Measurements from ENCODE around the gene CDHR2. TPM values are rescaled to one million over a fixed set of nuclear protein-coding genes. Genes with fewer than 3 reads are reported as not detected.

CDHR2 gene
- total and polyA plus RNA-seq, 8 donors = 0.18 to 0.92 (median 0.32) TPM; not detected in 1

DNA sequence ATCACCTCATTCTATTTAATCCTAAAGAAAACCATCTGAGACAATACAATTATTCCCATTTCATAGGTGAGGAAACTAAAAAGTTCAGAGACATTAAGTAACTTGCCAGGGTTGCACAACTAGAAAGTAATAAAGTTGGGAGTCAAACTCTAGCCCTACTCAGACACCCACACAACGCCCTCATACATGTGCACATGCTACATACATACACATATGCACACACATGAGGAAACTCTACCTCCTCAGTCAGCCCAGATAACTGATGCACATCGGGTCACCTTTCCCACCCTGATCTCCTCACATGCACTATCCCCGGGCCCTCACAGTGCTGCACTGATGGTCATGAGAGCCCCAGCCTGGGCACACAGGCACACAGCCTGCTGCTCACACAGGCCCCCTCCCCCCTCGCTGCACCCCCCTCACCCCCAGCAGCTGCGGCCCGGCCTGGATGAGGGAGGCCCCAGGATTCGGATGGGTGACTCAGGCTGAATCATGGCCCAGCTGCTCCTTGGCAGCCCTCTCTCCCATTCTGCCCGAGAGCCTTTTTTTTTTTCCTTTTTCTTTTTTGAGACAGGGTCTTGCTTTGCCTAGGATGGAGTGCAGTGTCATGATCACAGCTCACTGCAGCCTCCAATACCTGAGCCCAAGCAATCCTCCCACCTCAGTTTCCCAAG lies 65.8 kb downstream of the CDHR2 start:
- no peak for DNase-seq
- H3K4me1 ChIP-seq = peaks cover 4 to 19% of the 10 kb centered on the region in 2 donors
- peaks cover 26 to 93% of the 10 kb centered on the region in 2 donors for H3K27me3 ChIP-seq
- TF ChIP-seq, protein P1, sequence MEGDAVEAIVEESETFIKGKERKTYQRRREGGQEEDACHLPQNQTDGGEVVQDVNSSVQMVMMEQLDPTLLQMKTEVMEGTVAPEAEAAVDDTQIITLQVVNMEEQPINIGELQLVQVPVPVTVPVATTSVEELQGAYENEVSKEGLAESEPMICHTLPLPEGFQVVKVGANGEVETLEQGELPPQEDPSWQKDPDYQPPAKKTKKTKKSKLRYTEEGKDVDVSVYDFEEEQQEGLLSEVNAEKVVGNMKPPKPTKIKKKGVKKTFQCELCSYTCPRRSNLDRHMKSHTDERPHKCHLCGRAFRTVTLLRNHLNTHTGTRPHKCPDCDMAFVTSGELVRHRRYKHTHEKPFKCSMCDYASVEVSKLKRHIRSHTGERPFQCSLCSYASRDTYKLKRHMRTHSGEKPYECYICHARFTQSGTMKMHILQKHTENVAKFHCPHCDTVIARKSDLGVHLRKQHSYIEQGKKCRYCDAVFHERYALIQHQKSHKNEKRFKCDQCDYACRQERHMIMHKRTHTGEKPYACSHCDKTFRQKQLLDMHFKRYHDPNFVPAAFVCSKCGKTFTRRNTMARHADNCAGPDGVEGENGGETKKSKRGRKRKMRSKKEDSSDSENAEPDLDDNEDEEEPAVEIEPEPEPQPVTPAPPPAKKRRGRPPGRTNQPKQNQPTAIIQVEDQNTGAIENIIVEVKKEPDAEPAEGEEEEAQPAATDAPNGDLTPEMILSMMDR (IDR thresholded peaks at IDR 0.05) = no peak
- H3K4me3 ChIP-seq = no peak overlapping the region
- intact Hi-C loops (cut with DNase I) = no loop called here
- H3K9me3 ChIP-seq = no peaks in the 10 kb centered on the region
- no peak overlapping the region for H3K27ac ChIP-seq
- no peaks in the 10 kb centered on the region for H3K36me3 ChIP-seq
- no peak for ATAC-seq

DNA sequence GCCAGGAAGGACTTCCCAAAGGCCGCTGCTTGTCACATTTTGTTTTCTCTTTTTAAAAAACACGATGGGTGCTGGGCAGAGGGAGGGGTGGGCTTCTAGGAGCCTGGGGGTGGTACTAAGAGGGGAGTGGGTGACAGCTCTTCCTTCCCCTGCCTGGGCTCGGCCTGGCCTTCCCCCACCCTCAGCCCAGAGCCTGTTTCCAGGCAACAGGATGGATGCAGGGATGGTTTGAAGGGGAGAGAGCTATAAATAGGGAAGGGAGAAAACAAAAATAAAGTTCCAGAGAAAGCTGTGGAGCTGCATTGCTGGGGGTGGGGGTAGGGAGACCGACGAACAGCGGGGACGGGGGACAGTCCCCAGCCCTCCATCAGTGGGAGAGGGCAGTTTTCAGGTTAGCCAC lies 67.4 kb downstream of the CDHR2 start:
- no peak for ATAC-seq

DNA sequence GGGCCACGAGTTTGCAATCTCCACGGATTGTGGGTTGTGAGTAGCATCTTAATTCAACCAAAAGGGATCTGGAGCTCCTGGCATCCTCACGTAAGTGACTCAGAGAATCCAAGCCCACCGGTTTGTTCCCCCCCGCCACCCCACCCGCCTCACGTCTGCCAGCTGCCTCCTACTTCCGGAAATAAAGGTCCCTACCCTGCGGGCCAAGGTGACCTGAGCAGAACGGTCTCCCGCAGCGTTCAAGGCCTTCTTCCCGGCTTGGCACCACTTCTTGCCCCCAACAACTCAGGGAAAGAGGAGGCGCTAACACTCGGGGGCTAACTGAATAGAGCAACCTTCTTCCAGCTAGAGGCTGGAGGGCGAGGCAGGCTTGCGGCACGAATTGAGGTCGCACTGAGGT lies 69.6 kb downstream of the CDHR2 start:
- no peaks in the 10 kb centered on the region for H3K9me3 ChIP-seq
- no peak overlapping the region for H3K4me3 ChIP-seq
- H3K36me3 ChIP-seq = no peaks in the 10 kb centered on the region
- TF ChIP-seq, protein P1 (IDR thresholded peaks at IDR 0.05) = no peak
- peaks cover 11 to 18% of the 10 kb centered on the region in 2 donors for H3K4me1 ChIP-seq
- ATAC-seq (no peak), DNase-seq (no peak)
- no peak overlapping the region for H3K27ac ChIP-seq
- peaks cover 44 to 90% of the 10 kb centered on the region in 2 donors for H3K27me3 ChIP-seq
- intact Hi-C loops (cut with DNase I) = no loop called here

More for the DNA sequence above, 67.4 kb downstream of the CDHR2 start:
- H3K9me3 ChIP-seq = no peaks in the 10 kb centered on the region
- no peaks in the 10 kb centered on the region for H3K36me3 ChIP-seq
- H3K27me3 ChIP-seq = peaks cover 41 to 94% of the 10 kb centered on the region in 2 donors
- no peak overlapping the region for H3K4me3 ChIP-seq
- no peak for DNase-seq
- H3K4me1 ChIP-seq = peaks cover 11 to 18% of the 10 kb centered on the region in 2 donors
- TF ChIP-seq, protein P1 (IDR thresholded peaks at IDR 0.05) = no peak
- intact Hi-C loops (cut with DNase I) = no loop called here
- H3K27ac ChIP-seq = no peak overlapping the region

DNA sequence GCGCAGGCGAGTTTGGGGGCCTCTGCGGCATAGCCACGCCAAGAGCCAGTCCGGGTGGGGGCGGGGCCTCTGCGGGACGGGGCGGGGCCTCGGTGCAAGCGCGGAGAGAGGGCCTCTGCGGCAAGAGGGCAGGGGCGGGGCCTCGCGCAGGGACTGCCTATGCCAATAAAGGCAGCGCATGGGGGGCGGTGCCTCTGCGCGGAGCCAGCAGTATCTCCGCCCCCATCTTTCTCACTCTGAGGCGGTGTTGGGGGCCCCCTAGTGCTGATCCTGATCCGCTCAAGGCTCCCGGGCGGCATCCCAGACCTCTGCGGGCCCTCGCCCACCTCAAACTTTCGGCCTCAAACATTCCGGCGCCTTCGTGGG lies 70.0 kb downstream of the CDHR2 start:
- no peaks in the 10 kb centered on the region for H3K36me3 ChIP-seq
- intact Hi-C loops (cut with DNase I) = no loop called here
- no peak overlapping the region for H3K4me3 ChIP-seq
- DNase-seq (peak in 3 of 4 donors; percentile 61 to 84 (median 73)), ATAC-seq (peak; percentile 86)
- no peak overlapping the region for H3K27ac ChIP-seq
- H3K27me3 ChIP-seq = peaks cover 44 to 92% of the 10 kb centered on the region in 2 donors
- TF ChIP-seq, protein P1 (IDR thresholded peaks at IDR 0.05) = no peak
- peaks cover 11 to 18% of the 10 kb centered on the region in 2 donors for H3K4me1 ChIP-seq
- H3K9me3 ChIP-seq = no peaks in the 10 kb centered on the region

DNA sequence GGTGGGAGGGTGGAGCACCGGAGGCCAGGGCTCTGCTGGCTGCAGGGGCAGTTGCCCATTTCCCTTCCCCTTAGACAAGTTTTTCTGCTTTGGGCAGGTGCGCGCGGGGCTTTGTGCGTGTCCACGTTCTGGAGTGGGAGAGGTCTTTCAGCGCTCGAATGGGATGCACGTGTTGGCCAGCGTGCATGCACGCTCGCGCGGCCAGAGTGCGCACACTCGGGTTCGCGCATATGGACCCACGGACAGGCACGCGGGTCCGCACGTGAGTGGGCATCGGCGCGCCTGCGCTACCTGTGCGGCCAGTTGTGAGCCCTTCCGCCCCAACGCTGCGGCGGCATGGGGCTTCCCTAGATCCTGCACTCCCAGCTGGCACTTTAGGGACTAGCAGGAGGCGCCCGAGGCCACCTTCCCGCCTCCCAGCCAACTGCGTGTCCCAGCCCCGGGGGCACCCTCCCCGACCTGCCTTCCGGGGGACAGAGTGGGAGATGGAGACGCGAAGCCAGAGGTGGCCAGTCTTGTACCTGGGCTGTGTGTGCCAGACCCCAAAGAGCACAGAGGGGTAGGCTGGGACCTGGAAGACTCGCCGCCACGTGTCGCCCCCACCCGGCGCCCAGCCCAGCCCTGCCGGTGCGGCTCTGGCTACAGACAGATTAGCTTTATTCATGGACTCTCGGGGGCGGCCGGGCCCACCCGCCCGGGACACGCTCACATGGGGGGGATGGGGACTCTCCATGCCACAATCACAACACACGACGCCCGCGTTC lies 70.6 kb downstream of the CDHR2 start:
- DNase-seq (no peak), ATAC-seq (no peak)
- no peak overlapping the region for H3K4me3 ChIP-seq
- H3K27me3 ChIP-seq = peaks cover 44 to 93% of the 10 kb centered on the region in 2 donors
- TF ChIP-seq, protein P1 (IDR thresholded peaks at IDR 0.05) = no peak
- no peaks in the 10 kb centered on the region for H3K36me3 ChIP-seq
- no peak overlapping the region for H3K27ac ChIP-seq
- intact Hi-C loops (cut with DNase I) = no loop called here
- H3K9me3 ChIP-seq = no peaks in the 10 kb centered on the region
- peaks cover 11 to 18% of the 10 kb centered on the region in 2 donors for H3K4me1 ChIP-seq

Data from left lung (tissue), 10 donors.